Right ventricle myocardium inferior (tissue), 1 donor: Measurements from ENCODE around the gene SMR3B. TPM values are rescaled to one million over a fixed set of nuclear protein-coding genes. Genes with fewer than 3 reads are reported as not detected.

Experiments used
- ATAC-seq: fragments of 200-7000 bp; cut with Tn5 transposase; one replicate; pipeline ENCODE4 v1.9.1; 2020; ENCODE audit warnings: mild to moderate bottlenecking, moderate library complexity
- DNase-seq: peaks from one replicate; pipeline ENCODE4 v3.0.0; 2021; ENCODE audit errors: missing footprints
- intact Hi-C: fragments of 100-400 bp; cut with DNase I; formaldehyde crosslinking; loops from one replicate; pipeline ENCODE4 v1.11.0; 2022
- total RNA-seq: library from RNA; stranded (reverse); fragmentation: NEBNext Ultra II Directional; extraction: Animal tissue kit (Norgen Biotek cat#: 25700); gene quantifications from one replicate; pipeline ENCODE4 v1.2.1, GENCODE V29; 2021
- donor health status: DM: no; HTN: yes; CAD: no; lungs with severe emphysema.

Gene SMR3B
- total RNA-seq, 1 donor from 2014 or later, result not detected

GRCh38 chr4:70437197-70437596 is 54.3 kb downstream of the SMR3B start:
- ATAC-seq (no peak), DNase-seq (no peak)
- intact Hi-C loops, result no loop called here

Other genes with a start within 250 kb of the SMR3B start
- gene PRR27, start 228.9 kb upstream of the SMR3B start, total RNA-seq, result not detected
- not detected for gene ODAM, start 187.4 kb upstream of the SMR3B start, total RNA-seq
- not detected for gene FDCSP, start 157.0 kb upstream of the SMR3B start, total RNA-seq
- not detected for gene CSN3, start 140.5 kb upstream of the SMR3B start, total RNA-seq
- not detected for gene CABS1, start 48.1 kb upstream of the SMR3B start, total RNA-seq
- gene SMR3A, start 22.4 kb upstream of the SMR3B start, total RNA-seq, result not detected
- not detected for gene OPRPN, start 14.8 kb downstream of the SMR3B start, total RNA-seq
- gene MUC7, start 89.1 kb downstream of the SMR3B start, total RNA-seq, result not detected
- not detected for gene AMTN, start 135.4 kb downstream of the SMR3B start, total RNA-seq
- gene AMBN, start 209.1 kb downstream of the SMR3B start, total RNA-seq, result not detected
- gene ENAM, start 245.6 kb downstream of the SMR3B start, total RNA-seq, result 3.5 TPM